UCSD-AML1 (cell line): ENCODE measurements around the gene HEPHL1.
"Not testable (repeated sequence)": the region's sequence is repeated elsewhere in the genome, so short reads cannot be mapped to it uniquely, and the experiment has no call there.

Source experiments
- DNase-seq: peaks from one replicate; lab custom pipeline; 2025; ENCODE audit not compliant: unreplicated experiment; lab: John Stamatoyannopoulos, UW

The HEPHL1 gene, protein sequence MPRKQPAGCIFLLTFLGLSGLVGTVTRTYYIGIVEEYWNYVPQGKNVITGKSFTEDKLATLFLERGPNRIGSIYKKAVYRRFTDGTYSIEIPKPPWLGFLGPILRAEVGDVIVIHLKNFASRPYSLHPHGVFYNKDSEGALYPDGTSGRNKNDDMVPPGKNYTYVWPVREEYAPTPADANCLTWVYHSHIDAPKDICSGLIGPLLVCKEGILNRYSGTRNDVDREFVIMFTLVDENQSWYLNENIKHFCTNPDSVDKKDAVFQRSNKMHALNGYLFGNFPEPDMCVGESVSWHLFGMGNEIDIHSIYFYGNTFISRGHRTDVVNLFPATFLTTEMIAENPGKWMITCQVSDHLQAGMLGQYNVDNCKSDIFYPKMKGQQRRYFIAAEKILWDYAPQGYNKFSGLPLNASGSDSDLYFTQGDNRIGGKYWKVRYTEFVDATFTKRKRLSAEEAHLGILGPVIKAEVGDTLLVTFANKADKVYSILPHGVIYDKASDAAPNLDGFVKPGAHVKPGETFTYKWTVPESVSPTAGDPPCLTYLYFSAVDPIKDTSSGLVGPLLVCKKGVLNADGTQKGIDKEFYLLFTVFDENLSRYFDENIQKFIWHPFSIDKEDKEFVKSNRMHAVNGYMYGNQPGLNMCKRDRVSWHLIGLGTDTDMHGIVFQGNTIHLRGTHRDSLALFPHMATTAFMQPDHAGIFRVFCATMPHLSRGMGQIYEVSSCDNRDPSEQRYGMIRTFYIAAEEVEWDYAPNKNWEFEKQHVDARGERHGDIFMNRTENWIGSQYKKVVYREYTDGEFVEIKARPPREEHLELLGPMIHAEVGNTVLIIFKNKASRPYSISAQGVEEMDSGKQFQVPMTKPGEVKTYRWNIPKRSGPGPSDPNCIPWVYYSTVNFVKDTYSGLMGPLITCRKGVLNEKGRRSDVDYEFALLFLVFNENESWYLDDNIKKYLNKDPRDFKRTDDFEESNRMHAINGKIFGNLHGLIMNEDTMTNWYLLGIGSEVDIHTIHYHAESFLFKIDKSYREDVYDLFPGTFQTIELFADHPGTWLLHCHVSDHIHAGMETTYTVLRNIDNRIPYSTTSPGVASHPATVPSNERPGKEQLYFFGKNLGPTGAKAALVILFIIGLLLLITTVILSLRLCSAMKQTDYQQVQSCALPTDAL

DNA sequence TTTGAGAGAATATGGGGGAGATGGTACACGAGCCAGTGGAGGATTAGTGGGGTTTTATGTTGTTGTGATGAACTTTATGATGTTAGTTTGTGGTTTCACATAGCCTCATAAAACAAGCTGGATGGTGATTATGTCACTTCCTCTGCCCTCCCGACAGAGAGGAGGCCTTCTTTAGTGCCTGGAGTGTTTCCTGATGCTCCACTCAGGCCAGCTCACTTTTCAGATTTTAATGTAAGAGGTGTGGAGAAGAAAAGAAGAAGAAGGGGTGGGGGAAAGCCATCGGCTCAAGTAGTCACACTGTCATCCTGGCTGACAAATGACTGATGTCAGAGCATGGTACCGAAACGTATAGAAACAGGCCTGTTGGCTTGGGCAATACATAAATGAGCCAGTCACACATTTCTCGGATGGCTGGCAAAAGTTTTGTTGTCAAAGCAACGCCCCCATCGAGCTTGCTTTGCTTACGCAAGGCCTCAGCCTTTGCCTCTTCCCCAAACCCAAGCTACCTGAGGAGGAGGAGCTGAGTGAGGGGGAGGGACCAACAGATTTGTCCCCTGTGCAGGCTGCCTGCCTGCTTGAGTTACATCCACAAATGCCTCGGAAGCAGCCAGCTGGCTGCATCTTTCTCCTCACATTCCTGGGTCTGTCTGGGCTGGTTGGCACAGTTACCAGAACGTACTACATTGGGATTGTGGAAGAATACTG is at the start of gene HEPHL1:
Gene HEPHL1, plus strand, starts transcription at position 578 of the 705 bp plus-strand sequence. Its CDS starts 15 bp downstream, at position 593.
- no peak for DNase-seq

- DNase-seq, result no peak
Measured at GRCh38 chr11:93972790-93973189, 48.4 kb upstream of the HEPHL1 start.

DNA sequence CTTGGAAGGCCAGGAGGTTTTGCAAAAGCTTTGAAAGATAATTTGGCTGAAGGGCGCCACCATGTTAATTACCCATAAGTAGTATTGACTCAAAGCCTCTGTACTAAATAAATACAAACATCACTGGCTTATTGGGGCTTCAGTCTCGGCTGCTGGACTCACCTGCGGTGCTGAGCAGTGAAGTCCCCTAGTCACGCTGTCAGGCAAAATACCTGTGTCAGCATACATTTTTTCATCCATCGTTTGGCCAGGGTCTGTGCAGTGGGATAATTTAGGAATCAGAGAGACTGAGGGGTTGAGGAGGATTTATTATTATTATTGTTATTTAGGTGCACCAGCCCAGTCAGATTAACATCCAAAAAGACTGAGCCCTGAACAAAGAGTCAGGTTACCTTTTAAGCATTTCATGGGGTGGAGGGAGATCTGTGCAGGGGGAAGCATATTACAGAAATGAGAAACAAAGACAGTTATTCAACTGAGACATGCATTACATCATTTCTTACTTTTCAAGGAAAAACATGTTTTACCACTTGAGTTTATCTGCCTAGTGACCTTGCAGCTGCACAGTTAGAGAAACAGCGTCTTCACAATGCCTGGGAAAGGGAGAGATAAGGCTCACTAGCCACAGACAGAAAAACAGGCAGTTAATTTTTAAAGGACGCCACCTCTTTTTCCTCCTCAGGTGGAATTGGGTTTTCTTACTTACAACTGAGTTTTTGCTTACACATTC is 47.7 kb upstream of the HEPHL1 start:
- not testable (repeated sequence) for DNase-seq

GRCh38 chr11:93974759-93975158 is 46.4 kb upstream of the HEPHL1 start:
- DNase-seq, result no peak

GRCh38 chr11:93976577-93977254 is 44.4 kb upstream of the HEPHL1 start:
- not testable (repeated sequence) for DNase-seq

GRCh38 chr11:93983542-93984195 is 37.5 kb upstream of the HEPHL1 start:
- no peak for DNase-seq

- DNase-seq, result no peak
Measured at GRCh38 chr11:93984196-93984567, 37.0 kb upstream of the HEPHL1 start.

DNA sequence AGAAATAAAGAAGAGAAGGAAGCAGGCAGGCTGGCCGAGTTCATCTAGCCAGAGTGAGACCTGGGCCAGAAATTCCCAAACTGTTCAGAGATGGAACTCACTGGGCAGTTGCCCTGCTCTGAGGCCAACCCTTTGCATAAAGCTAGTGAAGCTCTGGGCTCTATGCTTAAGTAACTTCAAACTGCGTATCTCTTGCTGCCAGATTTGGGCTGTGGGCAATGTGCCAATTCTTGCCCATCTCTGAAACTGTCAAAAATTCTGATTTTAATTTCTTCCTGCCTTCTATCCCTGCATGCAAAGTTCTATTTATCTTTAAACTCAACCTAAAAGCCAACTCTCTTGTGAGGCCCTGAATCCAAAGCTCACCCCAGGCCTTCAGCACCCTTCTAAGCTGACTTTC is 36.2 kb upstream of the HEPHL1 start:
- no peak for DNase-seq

DNA sequence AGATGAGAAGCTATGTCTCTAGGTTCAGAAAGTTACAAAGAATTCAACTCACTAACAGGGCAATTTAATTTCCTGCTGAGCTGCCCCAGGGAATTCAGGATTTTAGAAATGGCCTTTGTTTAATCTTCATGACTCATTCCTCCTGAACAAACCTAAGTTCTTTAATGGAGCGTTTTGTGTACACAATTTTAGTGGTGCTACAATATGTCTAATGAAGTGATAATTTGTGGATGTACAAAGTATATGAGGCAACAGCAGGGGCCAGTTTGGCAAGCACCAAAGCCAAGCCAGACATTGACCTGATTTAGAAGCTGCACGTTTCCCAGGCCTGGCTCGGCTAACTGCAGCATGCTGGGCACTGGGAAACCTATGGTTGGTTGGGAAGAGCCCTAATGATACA is 34.4 kb upstream of the HEPHL1 start:
- no peak for DNase-seq

- DNase-seq, result no peak
Measured at GRCh38 chr11:93988455-93988854, 32.7 kb upstream of the HEPHL1 start.

DNA sequence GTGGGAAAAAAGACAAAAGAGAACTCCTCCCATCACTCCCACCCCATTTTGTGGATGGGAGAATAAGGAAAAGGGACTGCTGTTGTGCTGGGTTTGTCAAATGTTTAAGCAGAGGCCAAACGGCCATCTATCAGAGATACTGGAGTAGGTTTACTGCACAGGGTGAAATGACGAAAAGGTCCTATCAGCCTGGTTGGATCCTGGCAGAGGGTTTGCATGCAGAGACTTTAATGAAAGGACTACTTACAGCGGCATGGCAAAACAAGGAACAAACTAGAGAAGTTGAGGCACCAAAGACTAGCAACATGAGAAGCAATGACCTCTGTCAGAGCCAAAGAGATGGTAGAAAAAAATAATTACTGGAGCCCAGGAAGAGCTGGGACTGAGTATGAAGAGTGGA is 32.2 kb upstream of the HEPHL1 start:
- DNase-seq, result no peak

- DNase-seq, result no peak
Measured at GRCh38 chr11:93993747-93994146, 27.4 kb upstream of the HEPHL1 start.

GRCh38 chr11:93997741-93998140 is 23.4 kb upstream of the HEPHL1 start:
- no peak for DNase-seq

- no peak for DNase-seq
Measured at GRCh38 chr11:94000659-94001058, 20.5 kb upstream of the HEPHL1 start.

DNA sequence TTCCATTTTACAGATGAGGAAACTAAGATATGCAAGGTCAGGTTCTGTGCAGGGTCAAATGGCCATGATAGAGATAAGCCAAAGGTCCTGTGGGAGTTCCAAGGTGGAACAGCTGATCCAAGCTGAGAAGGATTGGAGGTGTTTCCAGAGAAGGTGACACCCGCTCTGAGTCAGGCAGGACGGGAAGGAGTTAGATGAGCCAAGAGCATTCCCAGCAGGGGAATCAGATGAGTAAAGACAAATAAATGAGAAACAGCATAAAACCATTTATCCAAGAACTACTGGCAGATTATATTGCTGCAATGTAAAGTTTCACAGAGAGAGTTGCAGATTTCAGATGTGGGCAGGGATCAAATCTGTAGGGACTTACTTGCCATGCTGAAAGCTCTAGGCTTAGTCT is 18.9 kb upstream of the HEPHL1 start:
- DNase-seq, result no peak

DNA sequence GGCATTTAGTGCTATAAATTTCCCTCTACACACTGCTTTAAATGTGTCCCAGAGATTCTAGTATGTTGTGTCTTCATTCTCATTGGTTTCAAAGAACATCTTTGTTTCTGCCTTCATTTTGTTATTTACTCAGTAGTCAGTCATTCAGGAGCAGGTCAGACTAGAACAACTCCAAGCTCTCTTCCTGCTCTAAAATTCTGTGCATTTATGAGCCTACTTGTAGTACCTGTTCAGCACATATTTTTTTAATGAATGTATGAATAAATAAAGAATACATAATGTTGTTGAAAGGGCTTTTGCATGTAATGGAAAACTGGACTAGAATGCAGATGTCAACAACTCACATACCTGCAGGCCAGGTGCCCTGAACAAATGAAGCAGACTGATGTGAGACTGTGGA is 13.7 kb upstream of the HEPHL1 start:
- DNase-seq, result no peak

GRCh38 chr11:94007906-94008305 is 13.2 kb upstream of the HEPHL1 start:
- DNase-seq, result no peak

DNA sequence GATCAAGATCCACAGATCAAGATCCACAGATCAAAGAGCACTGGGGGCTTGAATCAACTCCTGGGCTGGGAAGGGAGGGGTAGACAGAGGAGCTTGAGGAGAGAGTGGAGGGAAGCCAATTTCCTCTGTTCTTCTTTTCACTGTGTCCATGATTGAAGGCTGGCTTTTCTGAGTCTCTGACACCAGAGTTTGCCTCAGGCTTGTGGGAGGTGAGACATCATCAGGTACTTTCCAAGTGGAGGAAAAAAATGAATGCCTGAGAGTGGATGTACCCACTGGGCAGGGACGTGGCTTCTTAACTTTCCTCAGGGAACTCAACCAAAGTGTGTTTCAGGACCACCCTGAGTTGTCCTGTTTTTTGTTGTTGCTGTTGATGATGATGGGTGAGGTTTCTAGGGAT is 11.0 kb upstream of the HEPHL1 start:
- no peak for DNase-seq

- no peak for DNase-seq
Measured at GRCh38 chr11:94011478-94011877, 9.7 kb upstream of the HEPHL1 start.
